ENCODE measurements around the gene KLHL29.

Gene KLHL29

DNA sequence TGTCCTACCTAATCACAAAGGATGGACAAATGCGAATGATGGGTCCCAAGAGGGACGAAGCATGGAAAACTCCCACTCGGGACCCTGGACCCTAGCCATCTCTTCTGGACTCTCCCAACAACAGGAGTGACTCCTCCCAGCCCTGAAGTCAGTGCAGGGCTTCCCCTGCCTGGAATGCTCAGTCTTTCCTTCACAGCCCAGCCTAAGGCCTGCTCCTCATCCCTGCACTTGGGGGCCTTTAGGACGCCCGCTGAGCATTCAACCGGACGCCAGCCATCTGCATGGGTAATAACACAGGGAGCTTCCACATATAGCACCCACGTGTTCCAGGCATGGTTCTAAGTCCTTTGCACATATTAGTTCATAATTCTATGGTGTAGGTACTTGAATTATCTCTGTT is 237.5 kb downstream of the KLHL29 start:
- no peak for DNase-seq

DNA sequence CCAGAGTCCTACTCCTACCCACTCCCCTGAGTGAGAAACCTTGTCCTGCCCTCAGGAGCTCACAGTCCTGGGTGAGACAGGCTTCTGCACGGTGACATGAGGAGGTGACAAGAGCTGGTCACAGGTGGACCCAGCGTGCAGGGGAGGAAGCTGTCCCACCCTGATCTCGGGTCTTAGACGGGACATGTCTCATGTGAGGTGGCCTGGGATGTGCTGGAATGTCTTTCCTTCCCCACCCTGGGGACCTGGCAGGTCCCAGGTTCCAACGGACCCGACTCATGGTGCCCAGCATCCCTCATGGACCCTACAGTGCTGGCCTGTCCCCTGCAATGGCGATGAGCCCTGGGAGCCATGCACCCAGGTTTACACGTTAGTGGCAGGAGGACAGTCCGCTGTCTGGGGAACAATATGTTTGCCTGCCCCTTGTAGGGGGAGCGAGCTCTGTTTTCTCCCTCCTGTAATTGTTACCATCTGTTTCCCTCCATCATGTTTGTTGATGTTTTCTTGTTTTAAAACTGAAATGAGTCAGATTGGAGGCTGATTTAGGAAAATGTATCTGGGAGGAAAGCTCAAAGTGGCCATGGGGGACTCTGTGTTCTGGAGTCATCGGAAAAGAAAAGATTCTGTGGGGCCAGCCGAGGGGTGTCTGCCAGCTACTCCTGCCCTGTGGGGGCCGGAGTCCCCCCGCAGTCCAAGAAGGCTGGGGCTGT is 238.1 kb downstream of the KLHL29 start:
- DNase-seq: no peak

DNA sequence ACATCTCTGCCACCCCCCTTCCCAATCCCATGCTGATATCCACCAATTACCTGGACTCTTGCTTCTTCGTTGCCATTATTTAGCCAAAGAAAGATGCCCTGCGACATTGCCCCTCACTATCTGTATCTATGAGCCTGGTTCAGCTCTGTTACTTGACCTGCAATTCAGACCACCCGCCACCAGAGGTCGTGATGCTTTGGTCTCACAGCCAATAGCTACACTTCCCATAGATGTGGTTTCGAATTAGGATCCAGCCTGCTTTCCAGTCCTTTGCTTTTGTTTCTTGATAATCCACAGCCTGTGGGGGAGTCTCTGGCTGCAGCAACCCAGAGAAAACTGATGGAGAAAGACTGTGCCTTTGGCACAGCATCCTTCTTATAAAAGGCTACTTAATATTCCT is 239.4 kb downstream of the KLHL29 start:
- DNase-seq: no peak

DNA sequence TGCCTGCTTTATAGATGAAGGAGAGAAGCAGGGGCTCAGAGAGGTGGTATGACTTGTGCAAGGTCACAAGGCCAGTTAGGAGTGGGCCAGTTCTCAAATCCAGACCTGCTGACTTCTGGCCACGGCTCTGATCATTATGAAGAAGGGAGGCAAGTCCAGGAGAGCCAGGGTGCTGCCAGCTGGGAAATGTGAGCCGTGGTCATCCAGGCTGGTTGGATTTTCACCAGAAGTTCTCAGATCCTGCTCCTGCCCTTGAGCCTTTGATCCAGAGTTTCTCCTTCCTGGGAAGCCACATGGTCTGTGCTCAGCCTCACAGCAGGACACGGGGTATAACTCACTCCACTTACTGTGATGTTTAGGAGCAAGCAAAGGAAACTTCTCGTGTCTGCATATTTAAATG is 239.9 kb downstream of the KLHL29 start:
- no peak for DNase-seq

DNA sequence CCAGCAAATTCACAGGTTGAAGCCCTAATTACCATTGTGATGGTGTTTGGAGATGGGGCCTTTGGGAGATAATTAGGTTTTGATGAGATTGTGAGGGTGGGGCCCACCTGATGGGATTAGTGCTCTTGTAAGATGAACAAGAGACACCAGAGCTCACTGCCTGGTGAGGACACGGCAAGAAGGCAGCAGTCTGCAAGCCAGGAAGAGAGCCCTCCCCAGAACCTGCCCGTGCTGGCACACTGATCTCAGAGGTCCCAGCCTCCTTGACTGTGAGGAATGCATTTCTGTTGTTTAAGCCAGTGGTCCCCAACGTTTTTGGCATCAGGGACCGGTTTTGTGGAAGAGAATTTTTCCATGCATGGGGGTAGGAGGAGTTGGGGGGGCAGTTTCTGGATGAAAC is 240.7 kb downstream of the KLHL29 start:
- no peak for DNase-seq

DNA sequence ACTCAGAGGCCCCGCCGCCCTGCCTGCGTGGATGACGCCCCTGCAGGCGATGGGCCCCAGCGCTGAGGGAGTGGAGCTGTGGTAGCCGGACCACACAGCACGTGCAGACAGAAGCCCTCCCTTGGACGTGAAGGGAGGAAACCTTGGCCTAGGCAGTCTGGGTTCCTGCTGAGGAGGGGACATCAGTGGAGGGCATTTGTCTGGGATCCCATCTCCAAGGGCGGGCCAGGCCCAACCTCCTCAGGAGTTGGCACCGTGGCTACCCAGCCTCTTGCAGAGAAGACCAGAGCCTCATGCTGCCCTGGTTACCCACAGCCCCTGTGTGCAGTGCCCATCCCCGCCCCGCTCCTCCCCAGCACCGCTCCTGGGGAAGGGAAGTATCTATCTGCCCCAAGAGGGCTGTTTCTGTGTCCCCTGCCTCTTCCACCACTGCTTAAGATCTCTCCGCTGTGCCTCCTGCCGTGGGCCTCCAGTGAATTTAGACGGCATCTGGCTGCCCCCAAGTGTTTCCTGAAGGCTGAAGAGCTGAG is 241.8 kb downstream of the KLHL29 start:
- DNase-seq: no peak

DNA sequence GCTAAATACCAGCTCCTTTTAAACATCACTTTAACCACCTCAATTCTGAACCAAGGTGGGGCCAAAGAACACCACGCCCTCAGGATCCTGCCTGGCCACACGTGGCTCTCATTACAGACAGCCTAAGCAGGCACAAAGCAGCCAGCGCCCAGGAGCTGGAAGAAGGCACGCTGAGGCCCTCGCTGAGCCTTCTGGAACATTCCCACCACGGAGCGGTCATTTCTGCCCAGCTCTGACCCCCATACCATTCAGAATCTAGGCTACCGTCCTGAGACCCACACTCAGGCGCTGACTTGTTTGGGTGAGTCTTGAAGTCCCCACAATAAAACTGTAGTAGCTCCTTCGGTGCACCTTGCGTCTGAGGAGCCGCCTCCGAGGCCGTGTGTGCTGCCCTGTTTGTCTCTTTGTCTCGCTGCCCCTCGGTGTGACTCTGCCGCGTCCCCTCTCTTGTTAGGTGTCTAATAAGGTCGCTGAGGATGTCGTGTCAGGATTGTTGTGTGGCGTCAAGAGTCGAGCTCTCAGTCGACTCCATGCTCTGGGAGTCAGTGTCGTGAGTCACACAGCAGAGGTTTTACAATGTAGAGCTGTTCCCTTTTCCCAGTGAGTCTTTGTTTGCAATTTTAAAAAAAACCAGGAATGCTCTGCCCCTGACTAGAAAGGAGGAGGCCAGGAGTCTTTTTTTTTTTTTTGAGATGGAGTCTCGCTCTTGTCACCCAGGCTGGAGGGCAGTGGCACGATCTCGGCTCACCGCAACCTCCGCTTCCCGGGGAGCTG is 242.4 kb downstream of the KLHL29 start:
- DNase-seq: no peak

DNA sequence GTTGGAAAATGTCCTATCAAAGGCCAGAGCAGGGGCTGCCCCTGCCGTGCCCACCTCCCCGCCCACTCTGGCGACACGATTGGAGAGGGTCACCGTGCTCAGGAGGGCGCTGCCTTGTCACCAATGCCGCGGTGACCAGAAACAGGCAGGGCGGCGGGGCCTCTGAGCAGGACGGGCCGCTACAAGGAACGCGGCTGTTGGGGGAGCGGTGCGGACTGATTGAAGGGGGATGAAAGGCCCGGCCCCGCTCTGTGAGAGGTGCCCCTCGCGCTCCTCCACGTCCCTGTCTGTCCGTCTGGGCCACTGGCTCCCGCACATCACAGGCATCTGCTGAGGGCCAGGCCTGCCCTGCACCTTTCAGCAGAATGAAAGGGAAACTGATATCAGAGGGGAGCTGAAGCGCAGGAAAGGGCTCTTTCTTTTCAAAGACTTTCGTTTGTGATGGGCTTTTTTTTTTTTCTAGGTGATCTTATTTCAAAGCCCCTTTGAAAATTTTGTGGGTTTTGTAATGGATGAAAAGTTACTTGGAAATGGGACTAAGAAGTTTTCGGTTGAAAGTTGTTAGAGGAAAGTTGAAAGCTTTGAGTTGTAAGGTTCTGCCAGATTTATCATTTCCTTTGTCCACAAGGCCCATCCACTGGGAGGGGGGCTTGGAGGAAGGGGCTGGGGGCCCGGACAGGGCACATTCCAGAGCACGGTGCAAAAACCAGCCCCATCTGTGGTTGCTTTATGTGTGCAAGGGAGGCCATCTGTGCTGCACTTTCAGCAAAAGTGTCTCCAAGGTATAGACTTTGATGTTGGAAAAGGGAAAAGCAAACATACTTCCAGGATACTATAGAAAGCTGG is 244.2 kb downstream of the KLHL29 start:
- no peak for DNase-seq

DNA sequence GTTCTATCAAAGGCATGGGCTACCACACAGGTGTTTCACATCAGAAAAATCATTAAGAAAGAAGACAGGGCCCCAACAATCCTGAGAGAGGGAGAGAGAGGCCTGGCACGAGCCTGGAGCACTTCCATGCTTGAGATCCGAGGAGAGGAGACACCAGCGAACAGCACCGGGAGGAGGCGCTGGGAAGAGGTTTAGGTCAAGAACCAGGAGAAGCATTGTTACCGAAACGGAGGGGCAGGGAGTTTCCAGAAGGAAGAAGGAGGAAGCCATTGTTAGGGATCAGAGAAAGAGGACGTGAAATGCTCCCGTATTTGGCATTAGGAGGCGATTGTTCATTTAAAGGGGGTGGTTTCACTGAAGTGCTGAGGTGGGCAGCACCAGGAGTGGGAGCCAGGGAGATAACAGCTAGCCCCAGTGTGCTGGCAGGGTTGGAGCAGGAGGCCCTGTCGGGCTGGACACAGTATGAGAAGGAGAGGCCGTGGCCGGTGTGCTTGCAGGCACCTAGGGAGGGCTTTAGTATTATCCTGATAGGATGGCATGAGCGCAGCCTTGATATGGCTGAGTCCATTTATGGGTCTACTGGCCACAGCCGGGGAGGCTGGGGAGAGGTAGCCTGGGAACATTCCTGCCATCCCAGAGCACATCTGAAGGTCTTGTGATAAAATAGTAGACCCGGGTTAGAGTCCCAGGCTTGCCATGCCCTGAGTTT is 244.9 kb downstream of the KLHL29 start:
- no peak for DNase-seq

DNA sequence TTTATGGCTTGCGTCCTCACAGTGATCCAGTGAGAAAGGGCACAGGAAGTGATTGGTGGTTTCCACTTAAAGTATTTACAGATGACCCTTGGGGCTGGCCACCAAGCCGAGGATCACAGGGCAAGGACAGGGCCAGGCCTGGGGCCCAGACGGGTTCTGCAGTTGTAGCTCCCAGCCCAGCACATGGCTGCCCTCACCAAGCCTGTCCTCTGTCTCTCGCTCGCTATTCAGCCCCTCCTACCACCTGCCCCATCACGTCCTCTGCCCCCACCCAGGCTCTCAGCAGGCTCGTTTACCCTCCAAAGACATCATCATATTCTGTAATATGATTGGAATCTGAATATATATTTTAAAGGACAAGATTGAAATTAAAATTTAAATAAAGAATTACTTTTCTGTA is 246.0 kb downstream of the KLHL29 start:
- no peak for DNase-seq

DNA sequence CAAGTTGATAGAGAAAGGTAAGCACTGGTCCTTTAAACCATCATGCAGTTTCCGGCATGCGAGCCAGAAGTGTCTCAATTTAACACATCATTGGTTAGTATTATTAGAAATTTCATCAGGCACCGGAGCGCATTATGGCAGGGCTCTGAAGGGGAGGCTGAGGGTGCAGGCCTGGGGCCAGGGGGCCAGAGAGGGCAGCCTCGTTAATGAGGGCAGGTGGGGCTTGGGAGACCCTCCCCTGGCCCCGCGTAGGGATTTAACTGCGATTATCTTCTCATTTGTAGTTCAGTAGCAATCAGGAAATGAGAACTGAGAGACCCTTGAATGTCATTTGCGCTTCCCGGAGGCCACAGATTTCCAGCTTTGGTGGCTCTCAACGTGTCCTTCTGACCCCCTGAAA is 246.4 kb downstream of the KLHL29 start:
- DNase-seq: no peak

DNA sequence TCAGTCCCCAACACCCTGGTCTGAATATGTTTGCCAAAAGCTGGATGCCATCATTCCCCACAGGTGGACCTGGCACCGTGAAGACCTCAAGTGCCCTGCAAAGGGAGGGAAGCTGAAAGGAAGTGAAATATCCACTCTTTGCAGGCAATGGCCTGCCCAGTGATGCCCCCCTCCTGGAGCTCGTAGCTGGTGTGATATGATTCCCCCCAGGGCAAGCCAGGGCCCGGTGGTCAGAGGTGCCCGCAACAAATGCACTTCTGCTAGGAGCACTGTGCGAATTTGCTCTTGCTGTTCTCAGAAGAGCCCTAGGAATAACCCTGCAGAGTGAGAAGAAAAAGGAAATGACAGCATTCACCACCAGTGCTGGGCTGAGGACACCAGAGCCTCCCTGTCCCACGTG is 247.4 kb downstream of the KLHL29 start:
- no peak for DNase-seq

DNA sequence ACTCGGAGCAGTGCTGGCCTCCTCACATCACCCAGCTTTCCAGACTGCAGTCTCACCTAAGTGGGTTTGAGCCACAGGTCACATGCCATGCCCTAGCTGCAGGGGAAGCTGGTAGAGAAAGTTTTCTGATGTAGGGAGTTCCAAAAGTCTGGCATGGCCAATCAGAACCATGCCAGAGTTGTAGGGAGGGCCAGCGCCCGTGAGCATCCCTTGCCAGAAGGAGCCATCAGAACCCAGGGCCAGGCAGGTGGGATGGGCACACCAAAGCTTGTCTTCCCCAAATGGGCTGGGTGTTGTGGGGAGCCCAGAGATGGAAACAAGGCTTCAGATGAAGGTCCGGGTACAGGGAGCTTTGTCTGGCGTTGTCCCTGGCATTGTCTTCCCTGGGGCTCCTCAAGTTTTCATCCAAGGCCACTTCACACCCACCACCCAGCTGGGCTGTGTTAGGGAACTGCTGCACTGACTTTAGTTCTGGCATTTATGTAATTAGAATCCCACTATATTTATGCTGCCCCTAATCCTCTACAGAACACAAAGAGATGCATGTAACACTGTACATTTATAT is 247.9 kb downstream of the KLHL29 start:
- DNase-seq: no peak

DNA sequence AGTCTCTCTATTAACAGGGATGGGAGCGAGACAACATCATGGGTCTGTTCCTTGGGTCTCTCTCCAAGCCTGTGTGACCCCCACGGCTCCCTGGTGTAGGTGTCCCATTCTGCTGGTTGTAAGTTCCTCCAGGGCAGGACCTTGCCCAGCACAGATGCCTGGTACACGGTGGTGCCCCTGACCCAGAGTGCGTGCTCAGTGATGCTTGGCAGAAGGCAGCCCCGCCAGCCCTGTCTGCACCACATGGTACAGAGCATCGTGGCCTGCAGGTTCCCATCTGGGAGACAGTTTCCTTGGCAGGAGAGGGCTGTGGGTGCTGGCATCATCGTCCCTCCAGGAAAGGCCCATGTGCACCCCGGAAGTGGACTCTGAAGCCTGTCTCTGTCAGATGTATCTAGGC is 249.0 kb downstream of the KLHL29 start:
- no peak for DNase-seq

DNA sequence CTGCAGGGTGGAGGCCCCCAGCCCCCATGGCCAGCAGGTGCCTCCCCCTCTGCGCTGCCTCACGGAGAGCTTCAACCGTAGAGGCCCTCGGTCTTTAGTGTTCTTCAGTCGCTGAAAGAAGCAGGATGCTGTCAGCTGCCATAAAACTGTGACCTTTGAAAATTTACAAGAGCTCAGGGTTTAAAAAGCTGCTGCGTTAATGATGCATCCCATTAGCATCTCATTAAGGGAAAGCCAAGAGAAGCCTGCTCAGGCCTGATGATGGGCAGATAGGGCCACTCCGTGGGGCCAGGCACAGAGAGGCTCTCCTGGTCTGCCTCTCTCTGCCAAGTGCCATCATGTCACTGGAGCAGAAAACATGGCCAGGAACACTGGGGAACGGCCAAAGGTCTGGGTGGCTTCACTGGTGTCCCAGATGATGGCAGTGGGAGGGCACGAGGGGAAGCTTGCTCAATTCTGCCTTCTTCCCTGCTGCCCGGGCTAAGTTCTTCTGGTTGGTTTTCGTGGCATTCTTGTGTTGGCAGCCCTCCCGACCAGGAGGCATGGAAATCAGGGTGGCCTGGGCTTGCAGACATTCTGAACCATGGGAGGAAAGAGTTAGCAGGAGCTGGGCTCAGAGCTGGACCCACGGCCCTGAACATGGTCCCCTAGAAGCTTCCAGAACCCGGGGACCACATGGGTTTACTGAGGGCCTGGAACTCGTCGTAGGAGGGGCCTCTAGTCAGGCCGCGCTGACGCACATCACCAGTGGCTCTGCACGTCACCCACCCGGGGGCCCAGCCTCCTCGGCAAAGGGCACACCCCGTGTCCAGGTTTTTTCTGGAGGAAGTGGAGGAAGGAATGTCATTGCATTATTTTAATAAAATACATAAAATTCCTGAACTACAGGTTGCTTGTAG is 250.7 kb downstream of the KLHL29 start:
- DNase-seq: no peak

DNA sequence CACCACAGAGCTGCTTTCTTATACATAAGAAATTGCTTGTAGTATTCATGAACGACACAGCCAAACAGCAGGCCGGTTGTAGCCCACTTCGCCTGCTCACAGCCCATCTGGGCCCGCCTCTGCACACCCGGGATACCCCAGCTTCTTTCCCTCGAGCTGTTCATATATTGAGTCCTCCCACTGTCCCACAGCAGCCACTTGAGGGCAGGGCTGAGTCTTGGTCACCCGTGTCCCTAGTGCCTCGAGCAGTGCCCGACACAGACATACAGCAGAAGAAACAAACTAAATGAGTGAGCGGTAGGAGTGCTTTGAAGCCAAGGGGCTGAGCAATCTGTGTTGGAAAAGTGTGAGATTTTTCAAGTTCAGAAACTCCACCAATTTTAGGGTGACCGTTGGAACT is 251.4 kb downstream of the KLHL29 start:
- DNase-seq: no peak

DNA sequence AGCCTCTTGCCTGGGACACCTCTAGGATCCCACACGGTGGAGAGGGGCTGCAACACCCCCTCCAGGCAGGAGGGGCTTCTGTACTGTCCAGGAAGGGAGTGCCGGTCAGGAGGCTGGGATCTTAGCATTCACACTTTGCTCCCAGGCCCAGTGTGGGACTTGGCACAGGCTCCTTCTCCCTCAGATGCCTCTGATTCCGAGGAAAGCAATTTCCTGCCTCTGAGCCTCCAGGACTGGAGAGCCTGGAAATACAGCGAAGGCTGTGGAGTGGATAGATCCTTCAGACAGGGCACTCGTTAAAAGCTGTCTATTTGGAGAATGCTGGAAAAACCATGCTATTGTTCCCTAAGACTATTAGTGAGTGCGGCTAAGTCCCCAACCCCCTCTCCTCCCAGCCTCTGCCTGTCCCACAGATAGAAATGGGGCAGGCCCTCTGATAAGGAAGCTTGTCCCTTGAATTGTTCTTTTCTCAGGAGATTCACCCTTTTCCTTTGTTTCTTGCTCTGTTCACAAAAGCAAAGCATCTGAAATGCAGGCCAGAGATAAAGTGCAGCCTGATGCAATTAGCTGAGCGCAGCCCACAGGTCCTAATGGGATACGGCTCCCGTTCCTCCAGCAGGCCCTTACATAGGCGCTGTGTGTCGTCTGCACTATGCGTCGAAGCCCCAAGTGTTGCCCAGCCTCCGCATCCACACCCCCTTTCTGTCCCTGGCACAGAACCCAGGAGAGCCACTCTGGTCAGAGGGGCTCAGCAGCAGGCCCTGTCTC is 252.2 kb downstream of the KLHL29 start:
- no peak for DNase-seq

DNA sequence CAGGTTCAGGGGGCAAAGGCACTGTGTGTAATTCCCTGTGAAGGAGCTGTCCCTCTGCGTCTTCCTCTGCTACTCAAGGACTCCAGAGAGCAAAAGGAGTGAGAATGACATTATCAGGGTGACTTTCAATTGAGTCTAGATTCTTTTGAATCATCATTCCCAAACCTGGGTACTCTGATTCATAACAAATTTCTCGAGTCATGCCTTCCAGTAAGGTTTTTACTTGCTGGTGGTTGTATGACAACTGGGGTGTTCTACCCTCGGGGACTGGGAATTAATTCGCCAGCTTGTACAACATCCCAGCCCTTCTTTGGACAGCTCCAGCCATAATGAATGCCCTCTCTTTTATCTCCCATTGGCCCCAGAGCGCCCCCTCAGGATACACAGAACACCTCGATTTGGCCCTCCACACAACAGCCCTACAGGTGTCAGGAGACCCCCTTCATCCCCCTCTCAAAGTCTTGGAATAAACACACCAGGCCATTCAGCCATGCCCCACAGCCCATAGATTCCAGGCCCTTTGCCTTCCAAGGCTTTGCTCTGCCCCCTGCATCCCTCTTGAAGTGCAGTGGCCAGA is 254.5 kb downstream of the KLHL29 start:
- no peak for DNase-seq

DNA sequence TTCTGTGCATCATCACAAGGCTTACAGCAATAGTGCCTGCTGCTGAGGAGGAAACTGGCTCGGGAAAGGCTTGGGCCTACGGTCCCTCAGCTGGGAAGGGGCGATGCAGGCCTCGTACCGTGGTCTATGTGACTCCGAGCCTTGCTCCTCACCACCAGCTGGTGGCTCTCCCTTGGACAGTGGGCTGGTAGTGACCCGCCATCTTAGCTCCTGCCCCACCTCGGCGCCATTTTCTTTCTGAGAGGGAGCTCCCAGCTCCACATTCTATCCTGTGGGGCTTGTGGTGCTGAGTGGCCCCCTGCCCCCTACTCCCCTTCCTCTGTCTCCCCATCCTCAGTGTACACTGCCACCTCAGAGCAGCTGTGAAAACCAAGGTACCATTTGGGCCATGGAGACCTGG is 255.7 kb downstream of the KLHL29 start:
- DNase-seq: no peak

DNA sequence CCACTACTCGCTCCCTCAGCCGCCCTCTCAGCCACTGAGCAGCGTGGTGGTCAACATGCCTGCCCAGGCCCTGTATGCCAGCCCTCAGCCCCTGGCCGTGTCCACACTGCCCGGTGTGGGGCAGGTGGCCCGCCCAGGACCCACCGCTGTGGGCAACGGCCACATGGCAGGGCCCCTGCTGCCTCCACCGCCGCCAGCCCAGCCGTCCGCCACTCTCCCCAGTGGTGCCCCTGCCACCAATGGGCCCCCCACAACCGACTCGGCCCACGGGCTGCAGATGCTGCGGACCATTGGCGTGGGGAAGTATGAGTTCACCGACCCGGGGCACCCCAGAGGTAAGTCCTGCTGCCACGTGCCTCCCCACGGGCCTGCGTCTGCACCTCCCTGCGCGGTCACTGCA is 257.5 kb downstream of the KLHL29 start:
- DNase-seq: no peak
